HG03196 (cell line): ENCODE measurements around the gene FBXO2.

Source experiments
- ATAC-seq: cut with Tn5 transposase; IDR thresholded peaks from one replicate; pipeline ENCODE4 v1.9.1; 2021; ENCODE audit not compliant: unreplicated experiment

FBXO2 gene

DNA sequence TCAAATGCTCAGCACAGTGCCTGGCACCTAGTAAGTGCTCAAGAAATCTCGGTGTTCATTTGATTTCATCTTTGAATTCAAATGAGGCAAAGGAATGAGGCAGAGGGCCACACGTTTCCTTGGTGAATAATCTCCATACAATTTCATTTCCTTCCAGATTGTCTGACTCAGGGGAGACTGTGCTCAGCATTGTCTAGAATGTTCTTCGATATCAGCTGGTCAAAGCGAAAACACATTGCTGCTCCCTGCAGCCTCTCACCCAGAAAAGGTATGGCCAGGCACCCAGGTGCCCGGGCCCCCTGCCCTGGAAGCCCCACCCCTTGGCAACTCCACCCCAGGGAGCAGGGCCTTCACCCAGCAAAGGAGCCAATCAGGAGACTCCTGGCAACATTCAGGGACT lies 55.8 kb downstream of the FBXO2 start:
- no peak for ATAC-seq
